Activated gamma-delta T cell (primary cell): Measurements from ENCODE around the gene ADORA2A.

Experiments
- DNase-seq: peaks from one replicate; lab custom pipeline; 2025; lab: John Stamatoyannopoulos, UW

ADORA2A gene

DNA sequence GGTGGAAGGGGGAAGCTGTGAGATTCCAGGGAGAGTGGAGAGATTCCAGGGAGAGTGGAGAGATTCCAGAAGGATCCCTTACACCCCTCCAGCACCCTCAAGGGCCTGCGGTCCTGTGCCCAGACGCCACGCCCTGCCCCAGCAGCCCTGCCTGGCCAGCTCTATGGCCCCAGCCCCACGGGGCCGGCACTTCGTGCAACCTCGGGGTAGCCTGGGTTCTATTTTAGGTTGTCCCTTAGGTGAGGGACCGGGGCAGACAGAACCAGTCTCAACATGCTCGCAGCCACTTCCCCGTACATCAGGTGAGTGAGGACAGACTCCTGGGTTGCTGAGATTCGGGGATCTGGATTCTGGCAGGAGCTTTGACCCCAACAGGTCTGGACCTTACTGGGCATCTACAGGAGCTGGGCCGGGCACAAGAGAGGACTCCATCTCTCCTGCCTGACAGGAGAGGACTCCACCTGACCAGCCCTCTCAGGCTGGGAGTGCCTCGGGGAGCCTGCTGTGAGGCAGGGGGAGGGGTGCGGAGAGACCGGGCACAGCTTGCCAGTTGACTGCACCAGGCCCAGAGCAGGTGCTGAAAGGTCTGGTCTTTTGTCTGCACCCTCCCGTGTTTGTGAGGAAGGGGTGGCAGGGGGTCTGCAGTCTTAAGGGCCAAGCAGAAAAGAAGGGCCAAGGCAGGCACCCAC is 8.5 kb upstream of the ADORA2A start:
- DNase-seq = no peak

DNA sequence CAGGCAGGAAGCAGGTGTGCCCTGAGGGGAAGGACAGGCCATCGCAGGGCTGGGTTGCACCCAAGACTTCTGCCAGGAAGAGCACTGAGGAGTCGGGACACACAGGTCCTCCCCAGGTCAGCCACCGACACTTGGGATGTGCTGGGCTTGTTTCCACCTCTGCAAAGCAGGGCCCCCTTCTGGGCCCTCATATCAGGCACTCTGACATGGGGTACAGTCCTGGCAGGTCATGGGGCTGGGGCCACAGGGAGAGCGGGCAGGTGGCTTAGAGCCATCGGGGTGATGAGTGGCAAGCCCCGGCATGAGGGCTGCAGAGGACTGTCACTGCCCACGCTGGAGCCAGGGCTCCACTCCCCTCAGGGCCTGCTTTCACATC is 7.9 kb upstream of the ADORA2A start:
- DNase-seq = no peak

DNA sequence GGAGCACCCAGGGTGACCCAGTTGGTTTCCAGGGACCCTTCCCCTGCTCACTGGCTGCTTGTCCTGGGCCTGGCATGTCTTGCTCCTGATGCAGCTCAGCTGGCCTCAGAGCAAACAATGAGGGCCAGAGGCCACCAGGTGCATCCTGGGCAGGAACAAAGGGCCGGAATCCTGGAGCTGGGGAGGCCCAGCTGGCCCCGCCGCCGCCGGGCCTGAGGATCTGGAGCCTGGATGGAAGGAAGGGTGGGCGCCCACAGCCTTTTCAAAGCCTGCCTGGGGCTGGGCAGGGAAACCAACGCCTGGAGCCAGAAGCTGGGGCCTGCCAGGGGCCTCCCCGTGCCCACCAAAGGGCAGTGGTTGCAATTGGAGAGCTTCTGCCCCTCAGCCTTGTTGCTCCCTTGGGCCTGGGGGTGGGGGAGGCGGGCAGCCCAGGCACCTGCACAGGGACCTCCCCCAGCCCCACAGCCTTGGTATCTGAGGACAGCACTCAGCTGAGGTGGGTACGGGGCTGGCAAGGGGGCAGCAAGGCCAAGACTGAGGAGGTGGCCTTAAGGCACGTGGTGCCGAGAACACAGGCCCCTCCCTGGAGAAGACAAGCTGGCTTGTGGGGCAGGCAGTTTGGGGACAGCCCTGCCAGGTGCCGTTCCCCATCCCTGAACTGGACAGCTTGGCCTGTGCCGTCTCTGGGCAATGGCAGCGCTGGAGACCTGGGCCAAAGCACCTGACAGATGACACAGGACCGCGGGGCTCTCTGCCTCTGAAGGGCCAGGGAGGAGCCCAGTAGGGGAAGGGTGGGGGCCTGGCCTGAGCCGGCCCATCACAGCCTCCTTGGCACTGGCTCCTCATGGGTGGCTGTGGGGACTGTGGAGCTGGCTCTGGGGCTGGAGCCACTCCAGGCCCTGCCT is 7.1 kb upstream of the ADORA2A start:
- no peak for DNase-seq

DNA sequence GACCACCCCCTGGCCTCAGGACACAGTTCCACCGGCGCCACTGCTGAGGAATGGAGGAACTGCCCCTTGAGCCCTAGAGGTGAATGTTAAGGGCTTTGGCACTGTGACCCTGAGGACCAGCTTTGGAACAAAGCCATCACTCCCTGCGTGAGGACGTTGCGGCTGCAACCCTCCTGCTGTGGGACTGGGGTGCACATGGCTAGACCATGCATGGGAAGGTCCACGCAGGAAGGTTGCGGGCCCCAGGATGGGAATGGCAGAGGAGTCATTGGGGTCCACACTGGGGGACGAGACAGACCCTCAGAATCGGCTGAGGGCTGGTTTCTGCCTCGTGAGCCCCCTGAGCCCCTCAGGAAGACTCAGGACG is 6.4 kb upstream of the ADORA2A start:
- DNase-seq = no peak

DNA sequence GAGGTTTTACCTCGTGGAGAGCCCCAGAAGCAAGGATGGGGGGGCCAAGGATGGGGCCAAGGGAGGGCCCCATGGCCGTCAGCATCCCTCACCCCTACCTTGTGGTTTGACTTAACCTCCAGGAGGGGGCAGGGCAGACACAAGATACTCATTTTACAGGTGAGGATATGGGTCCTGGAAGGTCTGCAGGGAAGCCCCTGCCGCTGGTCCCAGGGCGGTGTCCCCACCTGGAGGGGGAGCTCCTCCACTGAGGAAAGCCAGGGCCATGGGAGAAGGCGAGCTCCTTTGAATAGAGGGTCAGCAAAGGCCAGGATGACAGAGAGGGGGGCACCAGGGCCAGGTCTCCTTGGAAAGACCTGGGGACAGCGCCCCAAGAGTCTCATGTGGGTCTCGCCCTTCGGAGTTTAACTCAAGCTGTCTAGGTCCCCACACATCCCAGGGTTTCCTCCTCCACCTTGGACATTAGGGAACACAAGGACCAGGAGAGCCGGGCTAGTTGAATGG is 5.9 kb upstream of the ADORA2A start:
- DNase-seq = no peak

DNA sequence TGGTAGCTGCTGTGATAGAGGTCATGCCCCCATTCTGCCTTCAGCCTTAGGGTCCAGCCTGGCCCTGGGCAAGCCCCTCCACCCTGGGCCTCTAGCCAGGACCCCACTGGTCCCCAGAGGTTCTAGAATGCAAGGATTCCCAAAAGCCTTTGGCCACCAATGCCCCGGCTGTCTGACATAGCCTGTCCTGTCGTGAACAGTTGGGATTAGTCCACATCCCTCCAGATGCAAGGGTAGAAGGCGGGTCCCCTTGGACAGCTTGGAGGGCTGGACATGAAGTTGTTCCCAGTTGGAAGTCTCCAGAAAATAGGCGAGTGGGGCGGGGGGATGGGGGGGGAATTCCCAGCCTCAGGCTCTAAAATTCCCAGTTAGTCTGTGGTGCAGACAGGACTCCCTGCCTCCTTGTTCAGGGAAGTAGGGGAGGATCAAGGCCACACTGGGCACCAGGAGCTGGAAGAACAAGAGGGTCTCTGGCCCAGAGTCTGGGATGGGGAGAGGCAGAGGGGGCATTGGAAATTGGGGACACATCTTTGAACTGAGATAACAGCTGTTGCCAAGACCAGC is 5.2 kb upstream of the ADORA2A start:
- DNase-seq = no peak

DNA sequence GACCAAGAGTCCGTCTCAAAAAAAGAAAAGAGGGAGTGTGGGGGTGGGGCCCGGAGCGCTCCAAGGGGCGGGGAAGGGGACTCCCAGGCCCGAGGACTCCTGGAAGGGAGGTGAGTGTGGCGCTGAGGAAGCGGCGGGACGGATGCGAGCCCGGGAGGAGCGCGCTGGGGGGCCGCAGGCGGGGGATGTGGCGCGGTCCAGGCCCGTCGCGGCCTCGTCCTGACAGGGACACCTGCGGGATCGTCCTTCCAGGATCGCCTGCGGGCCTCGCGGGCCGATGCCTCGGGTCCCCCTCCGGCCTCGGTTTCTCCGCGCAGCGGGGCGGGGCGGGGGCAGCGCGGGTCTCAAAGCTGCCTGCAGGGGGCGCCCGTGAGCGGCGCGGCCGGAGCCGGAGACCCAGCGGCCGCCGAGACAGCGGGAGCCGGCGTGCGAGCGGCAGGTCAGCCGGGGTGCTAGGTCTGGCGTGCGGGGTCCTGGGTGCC is 3.8 kb upstream of the ADORA2A start:
- peak; percentile 50 for DNase-seq

DNA sequence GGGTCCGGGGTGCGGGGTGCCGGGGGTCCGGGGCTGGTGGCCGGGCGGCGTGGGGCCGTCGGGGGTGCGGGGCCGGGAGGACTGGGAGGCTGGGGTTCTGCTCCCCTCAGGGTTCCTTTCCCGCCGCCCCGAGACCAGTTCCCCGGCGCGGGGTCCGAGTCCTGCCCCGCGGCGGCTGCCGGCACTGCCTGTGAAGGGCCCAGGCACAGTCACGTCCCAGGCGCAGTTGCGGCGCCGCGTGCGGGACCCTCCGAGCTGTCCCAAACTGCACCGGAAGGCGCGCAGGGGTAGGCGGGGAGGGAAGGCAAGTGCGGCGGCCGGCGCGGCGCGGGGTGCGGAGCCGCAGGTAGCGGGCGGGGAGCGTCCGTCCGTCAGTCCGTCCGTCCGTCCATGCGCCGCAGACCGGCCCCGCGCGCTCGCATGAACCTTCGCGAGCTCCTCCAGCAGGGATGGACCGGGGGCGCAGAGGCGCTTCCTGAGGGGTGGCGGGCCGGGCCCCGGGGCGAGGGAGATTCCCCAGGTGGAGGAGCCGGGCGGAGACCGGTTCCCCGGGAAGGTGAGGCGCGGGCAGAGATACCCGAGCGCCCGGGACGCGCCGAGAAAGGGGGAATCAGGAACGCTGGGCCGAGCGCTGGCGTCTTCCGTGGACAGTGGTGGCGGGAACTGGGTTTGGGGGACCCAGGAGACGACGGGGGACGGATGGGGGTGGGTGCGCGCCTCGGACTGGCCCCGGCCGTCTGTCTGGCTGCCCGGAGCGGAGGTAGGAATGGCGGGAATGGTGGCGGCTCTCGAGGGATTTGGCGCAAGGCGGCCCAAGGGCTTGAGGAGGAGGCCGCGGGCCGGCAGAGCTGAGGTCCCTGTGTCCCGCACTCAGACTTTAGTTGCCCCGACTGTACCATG is 3.1 kb upstream of the ADORA2A start:
- peak; percentile 30 for DNase-seq

DNA sequence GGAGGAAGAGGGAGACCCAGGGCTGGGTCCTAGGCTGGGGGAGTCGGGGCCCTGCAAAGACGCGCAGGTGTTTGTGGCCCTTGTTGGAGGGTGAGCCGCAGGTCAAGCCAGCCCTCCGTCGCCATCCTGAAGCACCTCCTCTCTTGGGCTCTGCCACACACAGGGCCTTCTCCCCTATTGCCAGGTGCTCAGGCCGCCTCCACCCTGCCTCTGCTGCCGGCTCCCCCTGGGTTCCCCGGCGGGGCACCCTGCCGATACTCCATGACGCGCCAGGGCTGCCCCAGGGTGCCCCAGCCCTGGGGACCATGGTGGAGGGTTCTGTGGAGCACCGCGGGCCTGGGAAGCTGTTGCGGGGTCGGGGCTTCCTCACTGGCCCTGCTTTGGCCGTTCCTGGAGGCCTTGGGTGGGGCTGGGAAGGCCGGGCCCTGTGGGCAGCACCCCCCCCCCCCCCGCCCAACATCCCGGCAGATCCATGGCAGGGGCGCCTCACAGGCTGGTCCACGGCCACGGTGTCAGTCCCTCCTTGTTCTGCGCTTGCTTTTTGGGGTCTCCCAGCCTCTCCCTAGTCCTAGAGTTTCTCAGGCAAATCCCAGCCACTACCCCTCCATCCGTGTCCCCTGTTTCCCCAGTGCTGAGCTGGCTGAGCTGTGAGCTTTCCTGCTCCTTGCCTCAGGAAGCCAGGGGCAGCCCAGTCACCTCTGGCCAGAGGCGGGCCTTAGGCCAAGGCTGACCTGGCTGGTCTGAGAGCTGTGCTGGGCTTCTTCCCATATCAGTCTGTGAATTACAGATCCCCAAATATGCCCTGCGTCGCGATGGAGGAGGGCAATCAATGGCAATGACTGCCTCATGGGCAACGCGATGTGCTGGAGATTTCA is 2.3 kb upstream of the ADORA2A start:
- no peak for DNase-seq

DNA sequence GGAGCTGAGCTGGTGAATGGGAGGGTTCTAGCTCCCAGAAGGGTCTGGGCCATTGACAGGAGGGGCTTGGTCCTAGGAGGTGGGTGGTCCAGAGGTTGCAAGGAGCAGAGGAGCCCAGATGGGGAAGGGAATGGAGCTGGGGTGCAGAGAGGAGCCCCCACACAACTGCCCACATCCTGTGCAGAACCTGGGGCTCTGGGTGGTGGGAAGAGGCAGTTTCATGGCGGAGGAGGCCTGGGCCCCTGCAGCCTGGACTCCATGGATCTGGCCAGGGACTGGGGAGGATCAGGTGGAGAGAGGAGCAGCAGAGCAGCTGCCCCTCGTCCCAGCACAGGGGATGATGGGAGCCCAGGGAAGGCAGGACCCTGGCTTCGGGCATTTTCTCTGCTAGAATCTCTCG is 963 bp upstream of the ADORA2A start:
- no peak for DNase-seq

DNA sequence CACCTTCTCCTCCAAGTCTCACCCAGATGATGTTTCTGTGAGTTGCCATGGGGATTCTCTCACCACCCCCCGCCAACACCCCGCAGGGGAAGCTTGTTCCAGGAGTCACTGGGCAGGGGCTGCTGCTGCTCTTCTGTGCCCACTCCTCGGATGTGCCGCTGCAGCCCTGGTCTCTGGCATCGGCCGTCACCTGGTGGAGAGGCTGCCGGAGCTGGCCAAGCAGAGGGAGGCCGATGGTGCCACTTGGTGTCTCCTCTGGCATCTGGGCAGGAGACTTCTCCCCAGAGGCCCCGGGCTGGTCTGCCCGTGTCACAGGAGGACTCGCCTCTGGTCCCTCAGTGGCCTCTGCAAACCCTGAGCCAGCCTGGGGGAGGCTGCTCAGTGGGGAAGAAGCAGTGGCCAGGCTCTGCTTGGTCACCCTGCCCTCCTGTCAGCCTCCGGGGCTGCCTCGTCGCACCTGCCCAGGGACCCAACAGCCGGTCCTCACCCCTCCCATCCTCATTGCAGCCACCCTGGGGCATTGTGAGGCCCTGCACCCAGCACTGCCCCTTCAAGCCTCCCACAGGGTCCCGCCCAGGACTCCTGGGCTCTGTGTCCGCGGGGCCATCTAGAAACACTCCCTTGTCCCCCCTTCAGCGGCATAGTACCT is 424 bp upstream of the ADORA2A start:
- no peak for DNase-seq

DNA sequence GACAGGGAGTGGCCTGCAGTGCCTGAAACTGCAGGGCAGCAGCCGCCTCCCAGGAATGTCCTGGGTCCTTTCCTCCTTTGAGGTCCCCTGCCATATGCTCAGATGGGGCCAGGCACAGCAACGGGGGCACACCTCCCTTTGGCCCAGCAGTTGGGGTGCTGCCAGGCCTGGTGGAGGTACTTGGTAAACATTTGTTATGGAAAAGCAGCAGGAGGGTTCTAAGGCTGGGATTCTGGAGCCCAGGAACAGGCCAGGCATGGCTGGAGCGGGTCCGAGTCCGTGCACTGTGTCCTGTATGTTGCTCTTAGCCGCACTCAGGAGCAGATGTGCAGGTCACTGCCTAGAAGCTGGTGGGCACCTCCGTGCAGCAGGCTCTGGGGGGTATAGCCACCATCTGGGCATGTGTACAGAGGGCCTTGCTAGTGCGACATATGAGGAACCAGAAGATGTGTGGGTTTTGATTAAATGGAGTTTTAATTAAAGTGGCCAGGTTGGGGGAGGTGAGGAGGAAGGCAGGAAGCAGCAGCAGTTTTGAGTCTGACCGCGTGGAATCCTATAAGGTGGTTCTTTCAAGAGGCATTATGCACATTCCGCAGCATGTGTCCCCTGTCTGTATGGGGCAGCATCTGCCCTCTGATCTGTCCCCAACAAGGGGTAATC is 1.5 kb downstream of the ADORA2A start:
- no peak for DNase-seq

DNA sequence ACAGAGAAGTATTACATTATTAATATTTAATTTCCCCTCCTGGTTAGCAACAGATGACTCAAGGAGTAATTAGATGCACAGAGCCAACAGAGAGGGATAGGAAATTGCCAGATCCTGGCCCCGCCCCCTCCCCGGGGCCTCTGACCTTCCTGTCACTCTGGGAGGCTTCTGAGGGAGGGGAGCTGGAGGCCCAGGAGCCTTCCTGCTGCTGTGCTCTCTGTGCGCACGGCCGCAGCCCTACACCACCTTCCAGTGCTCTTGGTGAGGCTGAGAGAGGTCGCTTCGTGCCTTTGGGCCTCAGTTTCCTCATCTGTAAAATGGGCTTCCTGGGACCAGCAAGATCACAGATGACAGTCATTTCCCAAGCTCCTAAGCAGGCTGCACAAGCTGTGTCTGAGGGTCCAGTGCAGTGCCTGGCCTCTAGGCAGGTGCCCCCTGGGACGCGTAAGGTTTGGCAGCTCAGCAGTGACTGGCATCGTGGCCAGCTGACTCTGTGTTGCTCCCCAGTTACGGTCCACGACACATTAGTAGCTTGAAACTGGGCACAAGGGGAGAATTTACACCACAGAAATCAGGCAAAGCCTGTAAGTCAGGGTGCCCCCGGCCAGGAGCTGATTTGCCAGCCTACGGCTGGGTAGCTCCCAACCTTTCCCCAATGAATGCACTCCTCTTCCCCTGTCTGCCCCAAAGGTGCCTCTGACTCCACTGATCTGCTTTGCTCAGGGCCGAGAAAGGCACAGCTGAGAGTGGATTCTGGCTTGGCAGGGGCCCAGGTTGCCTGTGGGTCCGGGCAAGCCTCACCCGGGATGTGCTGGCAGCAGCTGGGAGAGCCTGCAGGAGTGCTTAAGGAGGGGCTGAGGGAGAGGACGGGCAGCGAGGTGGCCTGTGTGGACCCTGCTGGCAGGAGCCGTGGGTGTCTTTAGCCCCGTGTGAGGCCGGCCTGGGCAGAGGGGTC is 2.3 kb downstream of the ADORA2A start:
- DNase-seq = no peak

DNA sequence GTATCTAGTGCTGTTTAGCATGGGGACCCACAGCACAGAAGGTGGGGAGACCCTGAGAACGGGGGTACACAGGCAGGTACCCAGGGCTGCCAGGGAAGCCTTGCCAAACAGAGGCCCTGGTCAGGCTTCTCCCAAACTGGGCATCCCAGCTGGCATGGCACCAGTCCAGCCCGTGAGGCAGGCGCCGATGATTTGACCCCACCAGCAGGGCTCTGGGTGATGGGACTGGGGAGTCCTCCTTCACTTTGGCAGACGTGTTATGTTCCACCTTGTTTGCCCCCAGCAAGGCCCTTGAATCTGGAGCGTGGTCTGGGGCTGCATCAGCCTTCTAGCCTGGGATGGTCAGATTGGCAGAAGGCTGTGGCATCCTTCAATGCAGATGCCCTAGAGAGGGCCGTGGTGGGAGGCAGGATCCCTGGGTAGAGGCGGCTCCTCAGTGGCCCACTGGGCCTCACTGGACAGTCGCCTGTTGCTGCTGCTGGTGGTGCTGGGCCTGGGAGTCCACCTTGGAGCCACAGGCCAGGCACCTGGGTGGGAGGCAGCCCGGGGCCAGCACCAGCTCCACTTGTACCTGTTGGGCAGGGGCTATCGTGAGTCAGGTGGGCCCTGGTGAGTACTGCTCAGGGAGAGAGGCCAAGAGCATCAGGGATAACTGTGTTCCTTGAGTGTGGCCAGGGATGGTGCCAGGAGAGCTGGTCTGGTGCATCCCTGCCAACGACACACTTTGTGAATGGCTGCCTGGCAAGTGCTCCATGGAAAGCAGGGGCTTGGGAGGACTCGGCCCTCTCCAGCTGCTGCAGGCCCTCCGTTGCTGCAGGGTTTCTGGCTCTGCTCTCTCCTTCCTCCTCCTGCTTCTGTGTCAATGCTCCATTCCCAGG is 3.3 kb downstream of the ADORA2A start:
- DNase-seq = no peak

DNA sequence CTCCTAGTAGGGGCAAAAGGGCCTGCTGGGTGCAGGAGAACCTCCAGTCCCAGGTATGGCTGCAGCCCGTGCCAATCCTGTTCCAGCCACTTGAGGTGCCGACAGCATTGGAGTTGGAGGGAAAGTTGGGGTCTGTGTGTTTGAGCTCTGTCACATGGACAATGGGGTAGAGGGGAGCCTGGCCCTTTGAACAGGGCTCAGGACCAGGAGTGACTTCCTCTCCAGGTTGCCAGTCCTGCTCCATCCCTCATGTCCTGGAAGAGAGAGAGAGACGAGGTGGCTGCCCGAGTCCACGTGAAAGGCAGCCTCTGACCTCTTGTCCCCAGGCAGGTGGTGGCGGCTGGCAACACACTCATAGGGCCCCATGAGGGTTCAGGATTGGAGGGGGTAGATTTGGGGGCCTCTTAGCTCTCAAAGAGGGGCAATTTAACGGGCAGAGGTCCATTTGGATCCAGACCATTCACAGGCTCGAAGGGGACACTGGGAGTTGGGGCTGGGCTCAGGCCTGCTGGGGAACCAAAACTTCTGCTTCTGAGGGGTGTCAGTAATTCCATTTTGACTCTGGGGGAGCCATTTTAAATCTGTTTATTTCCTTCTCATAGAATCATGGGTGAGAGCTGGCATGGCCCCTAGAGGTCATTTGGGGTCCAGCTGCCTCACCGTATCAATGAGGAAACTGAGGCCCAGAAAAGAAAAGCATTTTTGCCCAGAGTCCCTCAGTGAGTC is 4.1 kb downstream of the ADORA2A start:
- no peak for DNase-seq

DNA sequence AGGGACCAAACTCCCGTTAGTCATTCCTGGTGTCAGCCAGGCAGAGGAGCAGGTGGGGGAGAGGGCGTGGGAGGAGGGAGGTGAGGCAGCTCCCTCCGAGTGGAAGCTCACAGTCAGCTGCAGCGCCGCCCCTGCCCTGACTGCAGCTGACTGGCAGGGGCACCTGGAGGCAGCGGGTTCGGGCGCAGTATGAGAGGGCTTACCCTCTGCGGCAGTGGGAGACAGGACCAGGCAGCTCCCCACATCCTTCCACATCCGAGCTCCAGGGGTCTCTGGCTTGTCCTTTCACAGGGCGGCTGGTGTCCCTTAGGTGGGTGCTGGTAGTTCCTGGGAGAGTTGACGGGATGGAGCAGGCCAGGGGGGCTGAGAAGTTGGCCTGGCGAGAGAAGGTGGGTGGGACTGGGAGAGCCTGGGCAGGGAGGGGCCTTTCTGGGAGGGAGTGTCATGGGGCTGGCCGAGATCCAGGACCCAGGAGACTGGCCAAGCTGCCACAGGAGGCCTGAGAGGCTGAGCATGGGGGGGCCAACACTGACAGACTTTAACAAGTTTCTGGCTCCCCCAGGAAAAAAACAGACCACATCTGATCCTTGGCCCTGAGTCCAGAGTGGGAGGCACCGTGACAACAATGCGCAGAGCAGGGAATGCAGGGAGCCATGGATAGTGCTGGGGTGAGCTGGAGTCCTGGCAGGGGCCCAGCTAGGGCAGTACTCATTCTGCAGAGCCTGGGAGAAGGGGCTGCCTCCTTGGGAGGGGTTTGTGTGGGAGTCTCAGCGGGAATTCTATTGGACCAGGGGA is 4.9 kb downstream of the ADORA2A start:
- no peak for DNase-seq
